ENCODE measurements around the gene ST3GAL3. TPM values are rescaled to one million over a fixed set of nuclear protein-coding genes. Genes with fewer than 3 reads are reported as not detected.
A peak's percentile ranks its signal among the peaks of the same experiment; 100 is the strongest.

ST3GAL3 gene
- total RNA-seq, 1 donor from 2014 or later, result 16.5 TPM

- Mint-ChIP-seq H3K27ac (ENCODE audit: unreplicated experiment) (peak within 1 kb of the TSS; percentile 31), H3K4me3 (ENCODE audit: unreplicated experiment) (peak within 1 kb of the TSS; percentile 97)
- DNase-seq, result peak; percentile 97
Observed at GRCh38 chr1:43969746-43970466, 262.6 kb downstream of the ST3GAL3 start, which contains the start of gene DPH2. Gene DPH2, plus strand, starts transcription at chr1:43970010. Its CDS starts 166 bp downstream, at chr1:43970176.

DNA sequence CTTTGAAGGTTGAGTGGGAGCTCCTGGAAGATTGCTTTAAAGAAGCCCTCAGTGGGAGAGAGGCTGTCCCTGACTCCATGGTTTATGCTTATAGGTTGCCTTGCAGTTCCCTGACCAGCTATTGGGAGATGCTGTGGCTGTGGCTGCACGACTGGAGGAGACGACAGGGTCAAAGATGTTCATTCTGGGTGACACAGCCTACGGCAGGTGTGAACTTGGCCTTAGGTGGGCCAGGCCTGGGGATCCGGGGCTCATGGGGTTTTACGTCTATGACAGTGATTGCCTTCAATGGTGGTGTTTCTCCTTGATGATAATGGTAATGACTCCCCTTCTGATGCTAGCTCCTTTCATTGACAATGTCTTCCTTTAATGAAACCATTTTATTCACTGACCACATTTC is 263.2 kb downstream of the ST3GAL3 start:
- Mint-ChIP-seq H3K27ac (ENCODE audit: unreplicated experiment) (peak overlapping the region; percentile 31), H3K4me3 (ENCODE audit: unreplicated experiment) (peak overlapping the region; percentile 97), H3K36me3 (ENCODE audit: unreplicated experiment) (no peaks in the 10 kb centered on the region), H3K27me3 (ENCODE audit: unreplicated experiment) (peaks cover 12% of the 10 kb centered on the region), H3K9me3 (ENCODE audit: unreplicated experiment) (peaks cover 11% of the 10 kb centered on the region), H3K4me1 (ENCODE audit: low read depth, unreplicated experiment) (peaks cover 6% of the 10 kb centered on the region)
- no peak for TF ChIP-seq CTCF (IDR thresholded peaks at IDR 0.05; ENCODE audit: partially characterized antibody, unreplicated experiment)
- DNase-seq, result no peak

More at GRCh38 chr1:43969746-43970466, 262.6 kb downstream of the ST3GAL3 start, which contains the start of gene DPH2:
- Mint-ChIP-seq H3K9me3 (ENCODE audit: unreplicated experiment) (peaks cover 11% of the 10 kb centered on the region), H3K36me3 (ENCODE audit: unreplicated experiment) (no peaks in the 10 kb centered on the region), H3K4me1 (ENCODE audit: low read depth, unreplicated experiment) (peaks cover 6% of the 10 kb centered on the region), H3K27me3 (ENCODE audit: unreplicated experiment) (peaks cover 12% of the 10 kb centered on the region)
- peak; percentile 58 for TF ChIP-seq CTCF (IDR thresholded peaks at IDR 0.05; ENCODE audit: partially characterized antibody, unreplicated experiment)

GRCh38 chr1:43970911-43971310 is 263.6 kb downstream of the ST3GAL3 start:
- peaks cover 11% of the 10 kb centered on the region for H3K9me3 Mint-ChIP-seq (ENCODE audit: unreplicated experiment)
- peaks cover 8% of the 10 kb centered on the region for H3K4me1 Mint-ChIP-seq (ENCODE audit: low read depth, unreplicated experiment)
- no peak for DNase-seq
- H3K36me3 Mint-ChIP-seq (ENCODE audit: unreplicated experiment), result no peaks in the 10 kb centered on the region
- no peak for TF ChIP-seq CTCF (IDR thresholded peaks at IDR 0.05; ENCODE audit: partially characterized antibody, unreplicated experiment)
- peaks cover 12% of the 10 kb centered on the region for H3K27me3 Mint-ChIP-seq (ENCODE audit: unreplicated experiment)
- H3K4me3 Mint-ChIP-seq (ENCODE audit: unreplicated experiment), result peak overlapping the region; percentile 97
- H3K27ac Mint-ChIP-seq (ENCODE audit: unreplicated experiment), result peak overlapping the region; percentile 31

- Mint-ChIP-seq H3K36me3 (ENCODE audit: unreplicated experiment) (no peaks in the 10 kb centered on the region), H3K9me3 (ENCODE audit: unreplicated experiment) (peaks cover 11% of the 10 kb centered on the region), H3K4me1 (ENCODE audit: low read depth, unreplicated experiment) (peaks cover 10% of the 10 kb centered on the region), H3K4me3 (ENCODE audit: unreplicated experiment) (peak overlapping the region; percentile 97), H3K27me3 (ENCODE audit: unreplicated experiment) (peaks cover 12% of the 10 kb centered on the region), H3K27ac (ENCODE audit: unreplicated experiment) (no peak overlapping the region)
- DNase-seq, result no peak
- no peak for TF ChIP-seq CTCF (IDR thresholded peaks at IDR 0.05; ENCODE audit: partially characterized antibody, unreplicated experiment)
Observed at GRCh38 chr1:43971336-43971980, 264.1 kb downstream of the ST3GAL3 start.

- H3K9me3 Mint-ChIP-seq (ENCODE audit: unreplicated experiment), result peaks cover 13% of the 10 kb centered on the region
- peak overlapping the region; percentile 88 for H3K4me3 Mint-ChIP-seq (ENCODE audit: unreplicated experiment)
- DNase-seq, result no peak
- no peak for TF ChIP-seq CTCF (IDR thresholded peaks at IDR 0.05; ENCODE audit: partially characterized antibody, unreplicated experiment)
- peaks cover 18% of the 10 kb centered on the region for H3K4me1 Mint-ChIP-seq (ENCODE audit: low read depth, unreplicated experiment)
- peaks cover 16% of the 10 kb centered on the region for H3K27me3 Mint-ChIP-seq (ENCODE audit: unreplicated experiment)
- peaks cover 9% of the 10 kb centered on the region for H3K36me3 Mint-ChIP-seq (ENCODE audit: unreplicated experiment)
- peak overlapping the region; percentile 97 for H3K27ac Mint-ChIP-seq (ENCODE audit: unreplicated experiment)
Observed at GRCh38 chr1:43973981-43974442, 266.7 kb downstream of the ST3GAL3 start.
